Measurements from ENCODE around the gene FKBP8.
A peak's percentile ranks its signal among the peaks of the same experiment; 100 is the strongest.

The FKBP8 gene

GRCh38 chr19:18520848-18521691 is 22.3 kb downstream of the FKBP8 start:
- no peak for DNase-seq

DNA sequence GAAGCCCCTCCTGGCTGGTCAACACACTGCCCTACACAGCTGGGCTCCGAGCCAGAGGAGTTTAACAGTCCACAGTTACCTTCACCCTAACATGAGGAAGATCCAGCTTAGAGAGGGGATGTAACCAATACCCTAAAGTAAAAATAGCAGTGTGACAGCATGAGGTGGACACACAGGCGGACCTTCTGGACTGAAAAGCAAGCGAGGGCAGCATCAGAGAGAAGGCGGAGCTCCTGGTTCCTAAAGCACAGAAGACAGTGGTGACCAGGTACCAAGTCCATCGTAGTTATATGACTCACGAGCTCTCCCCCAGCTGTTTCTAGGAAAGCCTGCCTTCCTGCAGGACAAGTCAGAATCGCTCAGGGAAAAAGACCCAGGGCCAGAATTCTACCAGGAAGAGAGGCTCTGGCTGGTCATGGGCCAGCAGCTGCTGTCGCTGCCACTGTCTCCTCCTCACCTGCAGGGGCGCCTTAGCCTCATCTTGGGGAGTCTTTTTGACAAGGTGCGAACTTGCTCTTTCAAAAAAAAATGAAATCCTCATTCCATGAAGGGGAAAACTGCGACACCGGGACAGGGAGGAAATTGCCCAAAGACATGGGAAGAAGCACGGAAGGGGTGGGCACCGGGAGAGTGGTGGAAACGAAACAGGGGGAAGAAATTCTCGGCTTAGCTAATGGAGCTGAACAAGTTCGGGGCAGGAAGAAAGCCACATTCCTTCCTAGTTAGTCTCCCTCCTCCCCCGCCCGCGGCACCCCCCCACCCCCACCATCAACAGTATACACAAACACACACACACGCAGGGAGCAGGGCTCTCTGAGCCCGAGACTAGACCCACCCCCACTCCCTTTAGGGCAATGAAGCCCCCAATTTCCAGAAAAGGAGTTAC is 23.2 kb downstream of the FKBP8 start:
- DNase-seq, result peak; percentile 4

DNA sequence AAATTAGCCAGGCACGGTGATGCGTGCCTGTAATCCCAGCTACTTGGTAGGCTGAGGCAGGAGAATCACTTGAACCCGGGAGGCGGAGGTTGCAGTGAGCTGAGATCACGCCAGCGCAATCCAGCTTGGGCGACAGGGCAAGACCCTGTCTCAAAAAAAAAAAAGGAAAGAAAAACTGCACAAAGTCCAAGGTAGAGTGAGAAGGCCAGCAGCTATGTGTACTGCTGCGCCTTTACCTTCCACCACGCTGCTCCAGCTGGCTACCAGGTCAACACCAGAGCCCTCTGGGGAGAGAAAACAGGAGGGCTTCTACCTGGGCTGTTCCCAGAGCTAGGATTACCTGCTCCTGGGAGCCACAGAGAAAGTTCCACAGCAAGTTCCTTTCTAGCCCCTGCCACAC is 24.7 kb downstream of the FKBP8 start:
- no peak for DNase-seq

DNA sequence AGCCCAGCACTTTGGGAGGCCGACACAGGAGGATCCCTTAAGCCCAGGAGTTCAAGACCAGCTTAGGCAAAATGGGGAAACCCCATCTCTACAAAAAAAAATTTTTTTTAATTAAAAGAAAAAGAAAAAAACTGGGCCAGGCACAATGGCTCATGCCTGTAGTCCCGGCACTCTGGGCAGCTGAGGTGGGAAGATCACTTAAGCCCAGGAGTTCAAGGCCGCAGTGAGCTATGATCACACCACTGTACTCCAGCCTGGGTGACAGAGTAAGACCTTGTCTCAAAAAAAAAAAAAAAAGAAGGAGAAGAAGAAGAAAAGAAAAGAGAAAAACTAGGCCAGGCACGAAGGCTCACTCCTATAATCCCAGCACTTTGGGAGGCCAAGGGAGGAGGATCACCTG is 25.8 kb downstream of the FKBP8 start:
- no peak for DNase-seq

DNA sequence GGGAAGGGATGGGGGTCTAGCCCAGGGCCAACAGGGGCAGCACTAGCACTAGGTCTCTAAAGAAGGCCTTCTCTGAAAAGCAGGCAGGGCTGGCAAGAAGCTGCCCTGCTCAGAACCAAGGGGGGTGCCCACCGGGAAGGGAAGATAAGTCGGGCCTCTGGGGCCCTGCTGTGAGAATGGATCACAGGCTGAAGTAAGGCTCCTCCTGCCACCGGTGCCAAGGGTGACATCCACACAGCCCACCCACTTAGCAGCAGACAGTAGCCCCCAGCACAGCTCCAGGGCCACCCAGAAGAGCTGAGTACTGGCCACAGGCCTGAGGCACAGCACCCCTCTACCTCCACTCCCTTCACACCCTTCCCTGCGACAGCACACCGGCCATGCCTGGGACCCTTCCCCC is 27.4 kb downstream of the FKBP8 start:
- DNase-seq, result no peak

DNA sequence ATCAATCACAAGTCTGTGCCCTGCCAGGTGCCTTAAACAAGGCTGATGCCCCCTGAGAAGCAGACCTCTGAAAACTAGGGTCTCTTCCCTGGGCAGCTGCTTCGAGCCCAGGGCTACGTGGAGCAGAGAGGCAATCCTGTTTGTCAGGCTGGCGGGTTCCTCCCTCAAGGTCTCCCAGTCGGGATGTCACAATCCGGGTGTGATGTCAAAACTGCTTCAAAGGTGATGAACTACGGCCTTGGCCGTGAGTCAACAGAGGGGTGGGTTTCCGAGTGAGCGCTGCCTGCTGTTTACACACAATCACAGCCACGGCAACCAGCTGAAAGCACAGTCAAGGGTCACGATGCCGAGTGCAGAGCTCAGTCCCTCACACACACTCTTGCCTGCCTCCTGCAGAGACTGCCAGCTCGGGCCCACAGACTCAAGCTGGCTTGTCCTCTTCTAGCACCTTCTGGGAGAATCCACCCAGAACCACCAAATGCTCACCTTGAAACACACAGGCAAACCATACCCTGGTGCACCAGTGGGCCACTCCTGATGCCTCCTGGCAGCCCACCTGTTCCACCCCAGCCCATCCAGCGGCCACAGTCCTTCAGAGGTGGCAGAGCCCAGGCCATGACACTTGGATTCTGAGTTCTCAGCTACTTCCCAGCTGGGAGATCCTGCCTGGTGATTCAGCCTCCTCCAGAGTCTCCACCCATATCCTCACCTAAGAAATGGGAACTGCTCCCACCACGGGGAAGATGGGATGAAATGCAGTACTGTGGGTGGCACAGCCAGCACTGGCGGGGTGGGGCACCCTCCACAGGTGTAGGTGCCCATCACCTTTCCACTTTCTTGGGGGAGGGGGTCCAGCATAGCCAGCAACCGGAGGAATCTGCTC is 28.3 kb downstream of the FKBP8 start:
- DNase-seq, result no peak

DNA sequence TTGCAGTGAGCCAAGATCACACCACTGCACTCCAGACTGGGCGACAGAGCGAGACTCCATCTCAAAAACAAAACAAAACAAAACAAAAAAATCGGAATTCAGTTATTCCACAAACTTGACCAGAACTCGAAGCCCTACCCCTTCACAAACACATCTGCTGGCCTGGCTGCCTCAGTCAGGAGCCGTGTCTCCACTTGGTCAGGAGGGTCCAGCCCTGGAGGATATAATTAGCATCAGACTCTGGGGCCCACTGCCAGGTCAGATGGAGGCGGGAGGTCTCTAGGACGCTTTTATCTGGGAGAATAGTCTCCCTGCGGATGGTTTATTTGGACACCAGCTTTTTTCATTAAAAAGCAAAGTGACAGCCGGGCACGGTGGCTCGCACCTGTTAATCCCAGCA is 29.5 kb downstream of the FKBP8 start:
- no peak for DNase-seq

- no peak for DNase-seq
These were observed 33.2 kb downstream of the FKBP8 start for GRCh38 chr19:18510216-18510615.

- no peak for DNase-seq
These were observed 34.8 kb downstream of the FKBP8 start for GRCh38 chr19:18508585-18508984.

DNA sequence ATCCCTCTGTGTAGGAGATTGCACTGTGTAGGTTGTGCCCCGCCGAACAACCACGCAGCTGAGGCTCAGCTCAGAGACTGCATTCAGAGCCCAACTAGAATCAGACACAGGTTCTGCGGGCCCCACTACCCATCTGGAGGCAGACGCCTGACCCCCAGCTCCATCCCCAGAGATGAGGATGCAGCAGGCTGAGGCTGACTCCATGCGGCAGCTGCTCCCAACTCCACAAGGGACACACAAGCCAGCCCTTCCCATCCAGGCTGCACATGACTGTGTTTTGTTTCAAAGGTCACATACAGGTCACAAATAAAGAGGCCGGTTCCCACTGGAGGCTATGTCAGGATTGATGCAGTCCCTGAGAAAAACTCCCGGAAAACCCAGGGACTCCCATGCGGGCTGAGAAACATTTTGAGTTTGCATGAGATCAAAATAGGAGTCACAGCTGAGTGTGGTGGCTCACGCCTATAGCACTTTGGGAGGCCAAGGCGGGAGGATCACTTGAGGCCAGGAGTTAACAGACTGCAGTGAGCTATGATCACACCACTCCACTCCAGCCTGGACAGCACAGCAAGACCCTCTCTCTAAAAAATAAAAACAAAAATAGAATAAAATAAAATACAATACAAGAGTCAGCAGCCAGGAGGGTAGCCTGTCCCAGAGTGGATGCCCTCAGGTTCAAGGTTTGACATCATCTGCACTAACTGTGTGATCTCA is 35.5 kb downstream of the FKBP8 start:
- DNase-seq, result no peak

GRCh38 chr19:18507021-18507726 is 36.2 kb downstream of the FKBP8 start:
- no peak for DNase-seq

- DNase-seq, result no peak
These were observed 37.1 kb downstream of the FKBP8 start for GRCh38 chr19:18506101-18506930.

- no peak for DNase-seq
These were observed 38.3 kb downstream of the FKBP8 start for GRCh38 chr19:18504886-18505610.

GRCh38 chr19:18503971-18504885 is 39.1 kb downstream of the FKBP8 start:
- no peak for DNase-seq

DNA sequence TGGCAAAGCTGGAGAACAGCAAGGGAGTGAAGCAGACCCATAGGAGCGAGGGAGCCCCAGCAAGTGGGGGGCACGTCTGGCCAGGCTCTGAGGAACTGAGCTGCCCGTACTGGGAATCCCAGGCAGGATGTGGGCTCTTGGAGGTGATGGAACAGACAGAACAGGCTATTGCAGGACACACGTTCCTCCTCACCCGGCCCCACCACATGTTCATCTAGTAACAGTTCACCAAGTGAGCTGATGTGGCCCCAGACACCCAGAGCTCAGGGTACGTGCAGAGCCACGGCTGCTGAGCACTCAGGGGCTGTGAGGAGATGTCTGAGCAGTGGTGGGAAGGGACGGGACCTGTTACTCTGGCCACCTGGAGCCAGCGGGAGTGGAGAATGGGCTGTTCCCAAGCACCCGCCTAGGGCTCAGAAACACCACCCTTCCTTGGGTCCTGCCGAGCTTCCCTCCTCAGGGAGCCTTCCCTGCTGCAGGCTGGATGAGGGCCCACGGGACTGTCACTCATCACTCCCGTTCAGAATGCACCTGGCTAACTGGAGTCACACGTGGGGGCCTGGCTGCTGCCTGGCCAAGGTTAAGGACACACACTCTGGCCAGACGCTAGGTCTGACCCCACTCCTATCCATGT is 39.9 kb downstream of the FKBP8 start:
- no peak for DNase-seq

- DNase-seq, result no peak
These were observed 40.6 kb downstream of the FKBP8 start for GRCh38 chr19:18502638-18503294.

- no peak for DNase-seq
These were observed 41.1 kb downstream of the FKBP8 start for GRCh38 chr19:18502246-18502637.

DNA sequence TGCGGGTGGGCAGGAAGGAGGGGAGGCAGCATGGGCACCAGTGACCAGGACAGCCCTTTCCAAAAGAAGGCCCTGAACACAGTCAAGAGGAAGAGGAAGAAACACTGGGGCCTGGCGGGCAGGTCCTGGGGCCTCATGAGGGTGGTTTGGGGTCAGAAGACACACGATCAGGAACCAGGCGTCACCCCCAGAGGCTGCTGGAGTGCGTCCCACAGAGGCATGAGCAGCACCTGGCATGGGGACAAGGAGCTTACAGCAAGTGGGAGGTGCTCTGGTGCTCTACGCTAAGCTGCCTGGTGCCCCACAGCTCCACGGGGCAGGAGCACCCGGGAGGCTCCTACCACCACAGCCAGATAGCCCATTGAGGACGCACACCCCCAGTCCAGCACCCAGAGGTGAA is 41.5 kb downstream of the FKBP8 start:
- DNase-seq, result no peak

Data from NCI-H526 treated with DMSO at 0.1 percent for 48 hours (cell line).